Head of caudate nucleus (tissue), 42 donors: ENCODE results near the gene ADGRL1.
"Not testable (repeated sequence)": the region's sequence is repeated elsewhere in the genome, so short reads cannot be mapped to it uniquely, and the experiment has no call there.

ENCODE experiments used
- DNase-seq, 42 donors: peaks; one replicate each; pipeline versions ENCODE4 v3.0.0 to v3.0.0-alpha.2; 2020 to 2021; ENCODE audit warnings: mixed read lengths in 7 of 42
- intact Hi-C: fragments of 100-400 bp; cut with DNase I; formaldehyde crosslinking; loops from one replicate; pipeline ENCODE4 v1.15.0; 2022

The ADGRL1 gene

GRCh38 chr19:14150770-14151661 lies 55.0 kb downstream of the ADGRL1 start:
- intact Hi-C loops = no loop called here
- DNase-seq = no peak

- no peak for DNase-seq
- intact Hi-C loops = no loop called here
Observed at GRCh38 chr19:14150041-14150769, 55.8 kb downstream of the ADGRL1 start.

GRCh38 chr19:14149509-14149994 lies 56.4 kb downstream of the ADGRL1 start:
- intact Hi-C loops = no loop called here

DNA sequence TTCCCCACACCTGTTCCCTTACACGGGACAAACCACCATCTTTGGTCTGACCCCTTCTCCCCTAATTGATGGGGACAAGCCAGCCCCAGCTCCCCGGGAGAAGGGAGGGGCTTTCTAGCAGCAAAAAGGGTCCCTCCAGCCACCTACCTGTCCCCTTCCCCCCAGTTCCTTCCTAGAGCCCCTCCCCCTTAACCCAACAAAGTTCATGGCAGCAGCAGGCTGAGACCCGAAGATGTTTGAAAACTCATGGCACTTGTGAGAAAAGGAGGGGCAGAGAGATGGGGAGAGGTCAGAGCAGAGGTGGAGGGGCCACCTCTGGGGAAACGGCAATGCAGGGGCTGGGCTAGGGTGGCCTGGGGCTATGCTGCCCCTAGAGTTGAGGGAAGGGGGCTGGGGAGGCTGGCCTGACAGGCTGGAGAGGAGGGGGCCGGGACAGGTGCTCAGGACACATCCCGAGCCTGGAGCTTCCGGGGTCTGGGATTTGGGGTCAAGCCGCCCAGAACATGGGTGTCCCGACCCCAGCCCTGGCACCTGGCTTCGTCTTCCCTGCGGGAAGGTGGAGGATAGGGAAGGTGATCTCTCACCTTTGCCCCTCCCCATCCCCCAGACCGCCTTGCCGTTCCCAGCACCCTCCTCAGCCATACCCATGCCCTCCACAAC lies 57.1 kb downstream of the ADGRL1 start:
- DNase-seq = no peak
- intact Hi-C loops = no loop called here

More at GRCh38 chr19:14149509-14149994, 56.4 kb downstream of the ADGRL1 start:
- peak in 40 of 42 donors; percentile 54 to 88 (median 75) for DNase-seq

DNA sequence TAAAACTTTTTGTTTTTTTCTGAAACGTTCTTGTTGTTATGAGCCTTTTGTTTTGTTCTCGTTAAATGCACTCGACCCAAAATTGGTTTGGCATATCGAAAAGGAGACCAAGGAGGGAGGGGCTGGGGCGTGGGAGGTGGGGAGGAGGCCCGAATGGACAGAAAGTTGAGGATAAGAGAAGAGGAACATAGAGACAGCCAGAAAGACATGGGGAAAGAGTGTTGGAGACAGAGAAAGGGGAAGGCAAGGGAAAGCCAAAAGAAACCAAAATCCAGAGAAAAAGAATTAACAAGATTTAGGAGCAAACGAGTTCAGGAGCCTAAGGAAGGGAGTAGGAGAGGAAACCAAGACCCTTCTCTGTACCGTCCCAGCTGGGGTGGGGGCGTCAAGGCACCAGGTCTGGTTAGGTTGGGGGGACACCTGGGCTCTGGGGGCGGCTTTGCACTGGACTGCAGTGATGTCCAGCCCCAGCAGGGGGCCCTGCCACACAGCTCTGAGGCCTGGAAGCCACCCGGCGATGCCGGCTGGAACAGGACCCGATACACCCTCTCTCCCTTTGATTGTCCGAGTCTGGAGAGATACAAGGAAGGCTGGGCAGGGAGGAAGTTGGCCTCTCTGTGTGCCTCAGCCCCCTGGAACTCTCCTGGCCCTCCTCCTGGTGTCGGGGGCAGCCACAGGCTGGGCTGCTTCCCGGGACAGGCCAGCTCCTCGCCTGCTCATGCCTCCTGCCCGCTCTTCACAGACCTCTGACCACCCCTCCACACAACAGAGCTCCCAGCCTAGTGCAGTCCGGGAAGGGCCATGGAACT lies 58.0 kb downstream of the ADGRL1 start:
- intact Hi-C loops = no loop called here
- peak; percentile 51 to 90 (median 77) for DNase-seq

GRCh38 chr19:14146789-14147216 lies 59.2 kb downstream of the ADGRL1 start:
- intact Hi-C loops = no loop called here

DNA sequence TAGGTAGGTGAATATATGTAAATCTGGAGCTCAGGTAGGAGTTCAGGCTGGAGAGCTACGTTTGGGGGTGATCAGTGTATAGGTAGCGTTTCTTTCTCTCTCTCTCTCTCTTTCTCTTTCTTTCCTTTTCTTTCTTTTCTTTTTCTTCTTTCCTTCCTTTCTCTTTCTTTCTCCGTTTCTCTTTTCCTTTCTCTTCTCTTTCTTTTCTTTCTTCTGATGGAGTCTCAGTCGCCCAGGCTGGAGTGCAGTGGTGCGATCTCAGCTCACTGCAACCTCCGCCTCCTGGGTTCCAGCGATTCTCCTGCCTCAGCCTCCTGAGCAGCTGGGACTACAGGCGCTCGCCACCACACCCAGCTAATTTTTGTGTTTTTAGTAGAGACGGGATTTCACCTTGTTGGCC lies 59.8 kb downstream of the ADGRL1 start:
- DNase-seq, intact Hi-C loops: not testable (repeated sequence)

More at GRCh38 chr19:14146789-14147216, 59.2 kb downstream of the ADGRL1 start:
- DNase-seq = peak in 25 of 42 donors; percentile 25 to 82 (median 55)

DNA sequence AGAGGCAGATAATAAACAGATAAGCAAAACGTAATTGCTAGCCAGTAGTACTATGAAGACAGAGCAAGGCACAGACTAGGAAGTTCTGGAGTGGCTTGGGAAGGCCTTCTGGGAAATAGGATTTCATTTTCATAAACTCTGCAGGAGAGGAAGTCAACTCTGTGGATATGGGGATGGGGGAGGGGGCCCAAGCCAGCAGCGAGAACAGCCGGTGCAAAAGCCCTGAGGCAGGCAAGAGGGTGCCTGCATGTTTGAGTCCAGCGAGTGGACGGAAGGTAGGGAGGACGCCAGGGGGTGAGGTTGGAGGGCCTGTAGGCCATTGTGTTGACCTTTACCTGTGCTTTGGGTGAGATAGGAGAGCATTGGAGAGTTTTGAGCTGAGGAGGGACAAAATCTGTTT lies 60.6 kb downstream of the ADGRL1 start:
- intact Hi-C loops = no loop called here
- DNase-seq = no peak

DNA sequence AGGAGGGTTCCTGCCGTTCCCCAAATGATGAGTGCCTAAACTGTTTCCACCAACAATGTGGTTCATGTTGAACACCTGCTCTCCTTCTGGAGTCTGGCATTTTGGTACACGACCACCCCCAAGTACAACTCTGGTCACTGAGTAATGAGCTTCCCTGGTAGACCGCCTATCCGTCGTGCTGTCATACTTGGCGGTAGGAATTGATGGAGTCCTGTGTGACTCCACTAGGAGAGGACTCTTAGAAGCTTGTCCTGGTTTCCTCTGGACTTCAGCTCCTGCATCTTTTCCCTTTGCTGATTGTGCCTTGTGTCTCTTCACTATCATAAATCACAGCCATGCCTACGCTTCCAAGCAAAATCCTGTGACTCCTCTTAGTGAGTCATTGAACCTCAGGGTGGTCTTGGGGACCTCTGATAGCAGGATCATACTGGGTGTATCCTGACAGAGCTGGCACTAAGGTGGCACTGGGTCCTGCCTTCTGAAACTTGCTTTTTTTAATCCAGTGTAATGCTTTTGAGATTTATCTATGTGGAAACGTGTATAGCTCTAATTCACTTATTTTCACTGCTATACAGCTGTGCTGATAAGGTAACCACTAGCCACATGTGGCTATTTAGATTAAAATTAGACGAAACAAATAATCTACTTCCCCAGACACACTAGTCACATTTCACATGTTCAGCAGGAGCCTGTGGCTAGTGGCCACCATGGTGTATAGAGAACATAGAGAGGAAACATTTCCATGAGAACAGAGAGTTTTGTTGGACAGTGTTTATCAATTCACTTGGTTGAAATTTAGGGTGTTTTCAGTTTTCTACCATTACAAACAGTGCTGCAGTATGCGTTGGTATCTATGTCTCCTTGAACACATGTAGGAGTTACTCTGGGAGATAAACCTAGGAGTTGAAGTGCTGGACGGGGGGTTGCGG lies 63.4 kb downstream of the ADGRL1 start:
- intact Hi-C loops = no loop called here
- no peak for DNase-seq

DNA sequence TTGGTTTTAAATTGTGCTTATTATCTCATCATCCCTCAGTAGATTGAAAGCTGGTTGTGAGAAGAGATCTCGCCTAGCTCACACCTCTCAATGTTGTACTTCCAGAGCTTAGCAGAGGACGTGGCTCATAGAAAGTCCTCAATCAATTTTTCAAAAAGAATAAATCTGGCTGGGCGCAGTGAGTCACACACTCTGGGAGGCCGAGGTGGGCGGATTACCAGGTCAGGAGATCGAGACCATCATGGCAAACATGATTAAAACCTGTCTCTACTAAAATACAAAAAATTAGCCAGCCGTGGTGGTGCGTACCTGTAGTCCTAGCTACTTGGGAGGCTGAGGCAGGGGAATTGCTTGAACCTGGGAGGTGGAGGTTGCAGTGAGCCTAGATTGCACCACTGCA lies 64.9 kb downstream of the ADGRL1 start:
- intact Hi-C loops = no loop called here
- DNase-seq = no peak

GRCh38 chr19:14139944-14140343 lies 66.0 kb downstream of the ADGRL1 start:
- intact Hi-C loops = loop anchor here (5.0 kb wide), 3 partner anchors 207 to 332 kb away; no protein-coding TSS in a partner anchor
- peak in 2 of 42 donors; percentile 24 to 45 for DNase-seq

DNA sequence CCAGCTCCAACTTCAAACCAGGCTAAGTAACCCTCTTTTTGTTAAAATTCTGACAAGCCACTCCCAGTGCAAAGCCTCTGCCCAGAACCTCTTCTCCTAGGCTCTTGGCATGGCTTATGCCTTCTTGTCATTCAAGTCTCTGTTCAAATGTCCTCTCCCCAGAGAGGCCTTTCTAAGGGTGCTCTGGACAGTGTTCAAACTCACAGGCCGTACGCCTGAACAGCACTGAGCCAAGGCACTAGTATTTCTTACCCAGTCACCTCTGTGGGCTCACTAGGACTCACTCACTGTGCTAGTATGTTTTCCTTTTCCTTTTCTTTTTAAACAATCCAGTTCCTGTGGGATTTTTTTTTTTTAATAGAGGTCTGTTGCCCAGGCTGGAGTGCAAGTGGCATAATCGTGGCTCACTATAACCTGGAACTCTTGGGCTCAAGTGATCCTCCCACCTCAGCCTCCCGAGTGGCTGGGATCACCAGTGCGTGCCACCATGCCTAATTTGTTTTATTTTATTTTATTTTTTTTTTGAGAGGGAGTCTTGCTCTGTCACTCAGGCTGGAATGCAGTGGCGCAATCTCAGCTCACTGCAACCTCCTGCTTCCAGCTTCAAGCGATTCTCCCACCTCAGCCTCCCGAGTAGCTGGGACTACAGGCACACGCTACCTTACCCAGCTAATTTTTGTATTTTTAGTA lies 67.2 kb downstream of the ADGRL1 start:
- DNase-seq = peak in 4 of 42 donors; percentile 20 to 51 (median 36)
- intact Hi-C loops = loop anchor here (5.0 kb wide), 3 partner anchors 209 to 334 kb away; no protein-coding TSS in a partner anchor

DNA sequence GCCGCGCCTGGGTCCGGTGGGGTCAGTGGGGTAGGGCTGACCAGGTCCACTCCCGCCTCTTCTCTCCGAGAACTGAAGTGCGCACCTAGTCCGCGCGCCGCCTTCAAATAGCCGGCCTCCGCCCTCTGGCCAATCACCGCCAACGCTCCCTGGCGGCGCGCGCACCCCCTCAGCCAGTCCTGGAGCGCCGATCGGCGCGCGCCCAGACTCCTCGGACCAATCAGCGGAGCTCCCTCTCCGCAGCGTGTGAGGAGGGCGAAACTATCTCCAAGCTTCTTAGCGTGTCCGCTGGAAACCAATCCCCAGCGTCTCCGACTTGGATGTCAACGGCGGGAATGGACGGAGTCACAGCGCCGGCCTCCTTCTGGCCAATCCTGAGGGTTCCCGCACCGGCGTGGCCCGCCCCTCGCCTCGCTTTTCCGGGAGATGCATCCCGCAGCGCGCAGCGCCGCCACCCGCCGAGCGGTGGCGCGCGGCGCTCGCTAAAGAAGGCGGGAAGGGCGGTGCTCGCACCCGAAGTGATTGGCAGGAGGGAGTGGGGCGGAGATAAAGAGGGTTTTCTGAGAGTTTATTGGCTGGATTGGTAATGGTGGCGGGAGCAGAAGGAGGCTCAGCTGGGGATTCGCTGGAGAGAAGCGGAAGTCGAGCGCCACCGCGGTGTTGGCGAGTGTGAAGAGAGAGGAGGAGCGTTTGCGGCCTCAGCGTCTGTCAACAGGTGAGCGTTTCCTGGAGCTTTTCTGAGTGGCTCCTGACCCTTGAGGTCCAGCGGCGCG lies 69.3 kb downstream of the ADGRL1 start, which contains the start of gene ASF1B:
Gene ASF1B (minus strand): TSS at position 81 of the 773 bp plus-strand sequence. CDS start 133 bp downstream, outside the sequence.
- intact Hi-C loops = loop anchor here (5.0 kb wide), 3 partner anchors 211 to 336 kb away; no protein-coding TSS in a partner anchor
- peak; percentile 96 to 100 (median 99) for DNase-seq

DNA sequence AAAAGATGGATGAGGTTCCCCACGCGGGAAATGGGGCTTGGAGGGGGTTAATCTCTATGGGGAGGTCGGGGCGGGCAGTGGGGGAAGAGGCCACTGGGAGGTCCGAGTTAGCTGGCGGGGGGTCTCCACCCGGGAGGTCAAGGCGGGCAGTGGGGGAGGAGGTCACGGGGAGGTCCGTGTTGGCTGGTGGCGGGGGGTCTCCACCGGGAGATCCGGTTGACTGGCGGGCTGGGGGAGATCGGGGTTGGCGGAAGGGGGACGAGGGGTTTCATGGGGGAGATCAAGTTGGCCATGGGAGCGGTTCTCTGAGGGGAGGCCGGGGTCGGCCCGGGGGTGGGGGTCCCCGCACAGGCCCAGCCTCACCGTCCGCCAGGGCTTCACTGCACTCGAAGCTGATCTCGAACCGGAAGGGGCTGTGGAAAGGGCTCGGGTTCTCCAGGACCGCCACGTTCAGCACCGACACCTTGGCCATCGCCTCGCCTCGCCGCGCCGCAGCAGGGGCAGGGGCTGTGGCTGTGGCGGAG lies 69.9 kb downstream of the ADGRL1 start:
- intact Hi-C loops = loop anchor here (5.0 kb wide), 3 partner anchors 211 to 336 kb away; no protein-coding TSS in a partner anchor
- DNase-seq = no peak

DNA sequence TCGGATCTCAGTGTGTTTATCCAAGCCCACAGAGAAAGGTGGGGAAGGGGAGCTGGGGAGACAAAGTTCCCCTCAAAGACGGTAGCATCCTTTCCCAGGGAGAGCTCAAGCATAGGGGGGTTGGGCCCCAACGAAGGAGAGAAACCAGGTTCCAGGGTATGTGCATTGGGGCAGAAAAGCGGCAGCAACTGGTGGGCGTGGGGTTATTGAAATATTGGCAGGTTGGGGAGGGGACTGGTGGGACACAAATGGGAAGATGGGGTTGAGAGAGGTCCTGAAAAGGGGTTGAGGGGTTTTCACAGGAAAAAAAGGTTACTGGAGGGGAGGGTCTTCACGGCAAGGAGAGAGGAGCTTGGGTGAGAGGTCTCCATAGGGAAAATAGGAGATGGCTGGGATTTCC lies 70.6 kb downstream of the ADGRL1 start:
- no peak for DNase-seq
- intact Hi-C loops = loop anchor here (5.0 kb wide), 3 partner anchors 212 to 337 kb away; no protein-coding TSS in a partner anchor
